ENCODE measurements around the gene XYLB. TPM values are rescaled to one million over a fixed set of nuclear protein-coding genes. Genes with fewer than 3 reads are reported as not detected.

Gene XYLB
- total RNA-seq, 2 donors from 2014 or later = 4.7 to 6.3 TPM

- no peaks in the 10 kb centered on the region for H3K27me3 ChIP-seq (ENCODE audit: control insufficient read depth, insufficient read depth, low read length, poor library complexity, severe bottlenecking)
- WGBS, 2 experiments (ENCODE audit: insufficient coverage in 1 of 2, insufficient read length in 1 of 2) = 94 to 96% methylated on average over 6 of the region's 6 CpGs
- no peaks in the 10 kb centered on the region for H3K4me1 Mint-ChIP-seq
- no peak overlapping the region for H3K4me3 ChIP-seq (ENCODE audit: low read length)
- no peak overlapping the region for H3K9ac ChIP-seq (ENCODE audit: extremely low read depth, low read length, poor library complexity, severe bottlenecking)
- H3K27ac ChIP-seq (ENCODE audit: low read depth, low read length) = no peak overlapping the region
- peaks cover 38% of the 10 kb centered on the region for H3K9me3 ChIP-seq (ENCODE audit: control insufficient read depth, low read length)
- no peaks in the 10 kb centered on the region for H3K4me1 ChIP-seq (ENCODE audit: control insufficient read depth, insufficient read depth, low read length)
- peaks cover 45% of the 10 kb centered on the region for H3K36me3 Mint-ChIP-seq (ENCODE audit: low read depth)
- H3K27ac Mint-ChIP-seq = no peak overlapping the region
- peaks cover 3% of the 10 kb centered on the region for H3K36me3 ChIP-seq (ENCODE audit: control insufficient read depth, insufficient read depth, low read length)
- no peak for TF ChIP-seq CTCF (conservative IDR thresholded peaks at IDR 0.05)
- peaks cover 29% of the 10 kb centered on the region for H3K9me3 Mint-ChIP-seq
- H3K4me3 Mint-ChIP-seq = no peak overlapping the region
- DNase-seq = no peak
- H3K27me3 Mint-ChIP-seq (ENCODE audit: insufficient read depth) = no peaks in the 10 kb centered on the region
These were observed 12.5 kb downstream of the XYLB start for GRCh38 chr3:38359038-38359437.

- Histone ChIP-seq H3K4me3 (ENCODE audit: low read length) (no peak overlapping the region), H3K36me3 (ENCODE audit: control insufficient read depth, insufficient read depth, low read length) (peaks cover 3% of the 10 kb centered on the region), H3K4me1 (ENCODE audit: control insufficient read depth, insufficient read depth, low read length) (no peaks in the 10 kb centered on the region), H3K9me3 (ENCODE audit: control insufficient read depth, low read length) (peaks cover 38% of the 10 kb centered on the region), H3K27me3 (ENCODE audit: control insufficient read depth, insufficient read depth, low read length, poor library complexity, severe bottlenecking) (no peaks in the 10 kb centered on the region), H3K9ac (ENCODE audit: extremely low read depth, low read length, poor library complexity, severe bottlenecking) (no peak overlapping the region), H3K27ac (ENCODE audit: low read depth, low read length) (no peak overlapping the region)
- H3K9me3 Mint-ChIP-seq = peaks cover 29% of the 10 kb centered on the region
- WGBS, 2 experiments (ENCODE audit: insufficient coverage in 1 of 2, insufficient read length in 1 of 2) = 92% methylated on average over 3 of the region's 3 CpGs
- no peak overlapping the region for H3K27ac Mint-ChIP-seq
- H3K27me3 Mint-ChIP-seq (ENCODE audit: insufficient read depth) = no peaks in the 10 kb centered on the region
- no peak overlapping the region for H3K4me3 Mint-ChIP-seq
- H3K36me3 Mint-ChIP-seq (ENCODE audit: low read depth) = peaks cover 45% of the 10 kb centered on the region
- H3K4me1 Mint-ChIP-seq = no peaks in the 10 kb centered on the region
- no peak for TF ChIP-seq CTCF (conservative IDR thresholded peaks at IDR 0.05)
- DNase-seq = no peak
These were observed 13.8 kb downstream of the XYLB start for GRCh38 chr3:38360345-38360744.

- Histone ChIP-seq H3K36me3 (ENCODE audit: control insufficient read depth, insufficient read depth, low read length) (peaks cover 3% of the 10 kb centered on the region), H3K9me3 (ENCODE audit: control insufficient read depth, low read length) (peaks cover 38% of the 10 kb centered on the region), H3K27me3 (ENCODE audit: control insufficient read depth, insufficient read depth, low read length, poor library complexity, severe bottlenecking) (no peaks in the 10 kb centered on the region), H3K27ac (ENCODE audit: low read depth, low read length) (no peak overlapping the region), H3K4me3 (ENCODE audit: low read length) (no peak overlapping the region), H3K4me1 (ENCODE audit: control insufficient read depth, insufficient read depth, low read length) (no peaks in the 10 kb centered on the region), H3K9ac (ENCODE audit: extremely low read depth, low read length, poor library complexity, severe bottlenecking) (no peak overlapping the region)
- DNase-seq = no peak
- Mint-ChIP-seq H3K4me1 (no peaks in the 10 kb centered on the region), H3K36me3 (ENCODE audit: low read depth) (peaks cover 37% of the 10 kb centered on the region), H3K4me3 (no peak overlapping the region), H3K27ac (no peak overlapping the region), H3K27me3 (ENCODE audit: insufficient read depth) (no peaks in the 10 kb centered on the region), H3K9me3 (peaks cover 29% of the 10 kb centered on the region)
- TF ChIP-seq CTCF (conservative IDR thresholded peaks at IDR 0.05) = no peak
- 69 to 89% methylated on average over 1 to 4 of the region's 4 CpGs for WGBS, 2 experiments (ENCODE audit: insufficient coverage in 1 of 2, insufficient read length in 1 of 2)
These were observed 14.9 kb downstream of the XYLB start for GRCh38 chr3:38361496-38361895.

Measured in endodermal cell (in vitro differentiated cells).